Measurements from ENCODE around the gene FRMD6. TPM values are rescaled to one million over a fixed set of nuclear protein-coding genes. Genes with fewer than 3 reads are reported as not detected.

FRMD6 gene
- total RNA-seq, 2 donors from 2014 or later: 10.2 to 11.2 TPM

- no peaks in the 10 kb centered on the region for H3K4me1 ChIP-seq
- no peaks in the 10 kb centered on the region for H3K36me3 ChIP-seq (replicated peaks in 1 of 2; ENCODE audit: insufficient read depth in 1 of 2, low read depth in 2 of 2)
- TF ChIP-seq CTCF (IDR thresholded peaks at IDR 0.05) (no peak), POLR2A (IDR thresholded peaks at IDR 0.05) (no peak)
- intact Hi-C loops (cut with DNase I): no loop called here
- no peaks in the 10 kb centered on the region for H3K27me3 ChIP-seq
- ATAC-seq (no peak), DNase-seq (no peak)
- no peaks in the 10 kb centered on the region for H3K9me3 ChIP-seq
- WGBS, 2 donors: 70 to 83% methylated on average over 1 of the region's 1 CpG
- H3K27ac ChIP-seq: no peak overlapping the region
- no peak overlapping the region for H3K4me3 ChIP-seq
Observed at GRCh38 chr14:51677266-51677665, 25.6 kb downstream of the FRMD6 start.

DNA sequence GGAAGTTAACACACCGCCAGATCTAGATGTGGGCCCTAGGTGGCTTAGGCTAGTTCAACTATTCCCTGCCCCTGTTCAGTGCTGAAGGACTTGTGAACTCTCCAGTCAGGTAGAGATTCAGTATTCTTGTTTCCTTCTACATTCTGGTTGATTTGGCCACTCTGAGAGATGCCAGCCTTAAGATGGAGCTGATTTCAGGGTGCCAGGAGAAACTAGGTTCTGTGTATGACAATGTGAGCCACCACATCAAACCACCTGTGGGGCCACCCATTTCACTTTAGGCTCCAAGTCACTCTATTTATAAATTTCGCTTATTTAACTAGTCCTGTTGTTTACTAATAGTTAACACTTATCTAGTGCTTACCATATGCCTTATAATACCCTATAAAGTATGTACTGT, 26.0 kb downstream of the FRMD6 start:
- no peak overlapping the region for H3K27ac ChIP-seq
- no peaks in the 10 kb centered on the region for H3K36me3 ChIP-seq (replicated peaks in 1 of 2; ENCODE audit: insufficient read depth in 1 of 2, low read depth in 2 of 2)
- no peaks in the 10 kb centered on the region for H3K27me3 ChIP-seq
- 73 to 80% methylated on average over 2 of the region's 2 CpGs for WGBS, 2 donors
- DNase-seq (no peak), ATAC-seq (no peak)
- TF ChIP-seq POLR2A (IDR thresholded peaks at IDR 0.05): no peak
- no peak for TF ChIP-seq CTCF (IDR thresholded peaks at IDR 0.05)
- no peaks in the 10 kb centered on the region for H3K4me1 ChIP-seq
- no peaks in the 10 kb centered on the region for H3K9me3 ChIP-seq
- H3K4me3 ChIP-seq: no peak overlapping the region
- intact Hi-C loops (cut with DNase I): no loop called here

GRCh38 chr14:51680031-51680430, 28.3 kb downstream of the FRMD6 start:
- no peaks in the 10 kb centered on the region for H3K9me3 ChIP-seq
- no peak for TF ChIP-seq CTCF (IDR thresholded peaks at IDR 0.05)
- no peak for TF ChIP-seq POLR2A (IDR thresholded peaks at IDR 0.05)
- intact Hi-C loops (cut with DNase I): no loop called here
- no peak overlapping the region for H3K4me3 ChIP-seq
- H3K27me3 ChIP-seq: no peaks in the 10 kb centered on the region
- H3K4me1 ChIP-seq: no peaks in the 10 kb centered on the region
- WGBS, 2 donors: 86 to 96% methylated on average over 1 of the region's 1 CpG
- no peaks in the 10 kb centered on the region for H3K36me3 ChIP-seq (replicated peaks in 1 of 2; ENCODE audit: insufficient read depth in 1 of 2, low read depth in 2 of 2)
- DNase-seq: no peak
- ATAC-seq: no peak
- H3K27ac ChIP-seq: no peak overlapping the region

GRCh38 chr14:51681411-51681810, 29.7 kb downstream of the FRMD6 start:
- ATAC-seq (no peak), DNase-seq (no peak)
- Histone ChIP-seq H3K9me3 (no peaks in the 10 kb centered on the region), H3K4me3 (no peak overlapping the region), H3K4me1 (no peaks in the 10 kb centered on the region), H3K36me3 (replicated peaks in 1 of 2; ENCODE audit: insufficient read depth in 1 of 2, low read depth in 2 of 2) (no peaks in the 10 kb centered on the region), H3K27ac (no peak overlapping the region), H3K27me3 (no peaks in the 10 kb centered on the region)
- intact Hi-C loops (cut with DNase I): no loop called here
- 50 to 53% methylated on average over 1 of the region's 1 CpG for WGBS, 2 donors
- TF ChIP-seq CTCF (IDR thresholded peaks at IDR 0.05) (no peak), POLR2A (IDR thresholded peaks at IDR 0.05) (no peak)

GRCh38 chr14:51682411-51682810, 30.7 kb downstream of the FRMD6 start:
- no peaks in the 10 kb centered on the region for H3K4me1 ChIP-seq
- intact Hi-C loops (cut with DNase I): no loop called here
- H3K36me3 ChIP-seq (replicated peaks in 1 of 2; ENCODE audit: insufficient read depth in 1 of 2, low read depth in 2 of 2): no peaks in the 10 kb centered on the region
- no peak for ATAC-seq
- no peak for TF ChIP-seq CTCF (IDR thresholded peaks at IDR 0.05)
- no peak for TF ChIP-seq POLR2A (IDR thresholded peaks at IDR 0.05)
- WGBS, 2 donors: 77% methylated on average over 1 of the region's 1 CpG
- H3K9me3 ChIP-seq: no peaks in the 10 kb centered on the region
- DNase-seq: no peak
- H3K27ac ChIP-seq: no peak overlapping the region
- H3K27me3 ChIP-seq: no peaks in the 10 kb centered on the region
- no peak overlapping the region for H3K4me3 ChIP-seq
